BLaER1 treated with 17β-estradiol and CSF1 and Interleukin-3, amounts not matched to agents 10 nM and 100 nM (cell line): Measurements from ENCODE around the gene KCNMB2.

Experiments
- H3K27ac ChIP-seq, 11 experiments: shearing (Covaris generic); formaldehyde crosslinking; 2 replicates each; pipeline ENCODE4 v1.8.1; 2022
- H3K27me3 ChIP-seq, 11 experiments: shearing (Covaris generic); formaldehyde crosslinking; 2 replicates each; pipeline ENCODE4 v1.8.1; 2022
- H3K36me3 ChIP-seq, 11 experiments: shearing (Covaris generic); formaldehyde crosslinking; 2 replicates each; pipeline ENCODE4 v1.8.1; 2022
- H3K4me1 ChIP-seq, 10 experiments: shearing (Covaris generic); formaldehyde crosslinking; 2 replicates each; pipeline ENCODE4 v1.8.1; 2022
- H3K4me2 ChIP-seq, 11 experiments: shearing (Covaris generic); formaldehyde crosslinking; 2 replicates each; pipeline ENCODE4 v1.8.1; 2022
- H3K4me3 ChIP-seq, 10 experiments: shearing (Covaris generic); formaldehyde crosslinking; 2 replicates each; pipeline ENCODE4 v1.8.1; 2022
- H3K9ac ChIP-seq, 11 experiments: shearing (Covaris generic); formaldehyde crosslinking; 2 replicates each; pipeline ENCODE4 v1.8.1; 2022
- H3K9me3 ChIP-seq, 11 experiments: shearing (Covaris generic); formaldehyde crosslinking; replicated peaks in 1 of 11; 2 replicates each; pipeline ENCODE4 v1.8.1; 2022
- H4K20me1 ChIP-seq, 11 experiments: shearing (Covaris generic); formaldehyde crosslinking; 2 replicates each; pipeline ENCODE4 v1.8.1; 2022
- Cebpa-rat ChIP-seq, 11 experiments: shearing (Covaris generic); IDR thresholded peaks; 2 replicates each; pipeline ENCODE4 v1.8.1; 2022

Gene KCNMB2

GRCh38 chr3:178868681-178869080, 332.4 kb downstream of the KCNMB2 start:
- no peak overlapping the region for H3K4me2 ChIP-seq
- no peaks in the 10 kb centered on the region for H4K20me1 ChIP-seq
- no peaks in the 10 kb centered on the region for H3K36me3 ChIP-seq
- no peak overlapping the region for H3K9ac ChIP-seq
- H3K4me3 ChIP-seq = no peak overlapping the region
- no peaks in the 10 kb centered on the region for H3K9me3 ChIP-seq
- H3K27ac ChIP-seq = no peak overlapping the region
- no peak for TF ChIP-seq Cebpa-rat (IDR thresholded peaks at IDR 0.05)
- H3K4me1 ChIP-seq = no peaks in the 10 kb centered on the region
- no peaks in the 10 kb centered on the region for H3K27me3 ChIP-seq

- Histone ChIP-seq H4K20me1 (no peaks in the 10 kb centered on the region), H3K9ac (no peak overlapping the region), H3K27ac (no peak overlapping the region), H3K27me3 (no peaks in the 10 kb centered on the region), H3K36me3 (no peaks in the 10 kb centered on the region), H3K4me3 (no peak overlapping the region), H3K9me3 (no peaks in the 10 kb centered on the region), H3K4me1 (no peaks in the 10 kb centered on the region), H3K4me2 (no peak overlapping the region)
- TF ChIP-seq Cebpa-rat (IDR thresholded peaks at IDR 0.05) = no peak
Observed at GRCh38 chr3:178870085-178870484, 333.8 kb downstream of the KCNMB2 start.

GRCh38 chr3:178875157-178875556, 338.9 kb downstream of the KCNMB2 start:
- Histone ChIP-seq H3K9ac (no peak overlapping the region), H4K20me1 (no peaks in the 10 kb centered on the region), H3K4me3 (no peak overlapping the region), H3K4me2 (no peak overlapping the region), H3K36me3 (no peaks in the 10 kb centered on the region), H3K27me3 (no peaks in the 10 kb centered on the region), H3K27ac (no peak overlapping the region), H3K9me3 (no peaks in the 10 kb centered on the region), H3K4me1 (no peaks in the 10 kb centered on the region)
- no peak for TF ChIP-seq Cebpa-rat (IDR thresholded peaks at IDR 0.05)

- H3K4me2 ChIP-seq = no peak overlapping the region
- H3K27ac ChIP-seq = no peak overlapping the region
- no peak for TF ChIP-seq Cebpa-rat (IDR thresholded peaks at IDR 0.05)
Observed at GRCh38 chr3:178875836-178876235, 339.6 kb downstream of the KCNMB2 start.

GRCh38 chr3:178880274-178880673, 344.0 kb downstream of the KCNMB2 start:
- TF ChIP-seq Cebpa-rat (IDR thresholded peaks at IDR 0.05) = no peak
- H3K4me2 ChIP-seq = no peak overlapping the region
- H3K9ac ChIP-seq = no peak overlapping the region
- no peaks in the 10 kb centered on the region for H3K36me3 ChIP-seq
- no peaks in the 10 kb centered on the region for H4K20me1 ChIP-seq
- H3K27me3 ChIP-seq = no peaks in the 10 kb centered on the region
- no peaks in the 10 kb centered on the region for H3K4me1 ChIP-seq
- H3K9me3 ChIP-seq = peaks cover 0 to 10% (median 0%) of the 10 kb centered on the region in 11 experiments; a peak in 1 of 22 replicates
- no peak overlapping the region for H3K27ac ChIP-seq
- H3K4me3 ChIP-seq = no peak overlapping the region

More at GRCh38 chr3:178875836-178876235, 339.6 kb downstream of the KCNMB2 start:
- H3K4me3 ChIP-seq = no peak overlapping the region
- H3K36me3 ChIP-seq = no peaks in the 10 kb centered on the region
- no peaks in the 10 kb centered on the region for H3K27me3 ChIP-seq
- no peak overlapping the region for H3K9ac ChIP-seq
- H4K20me1 ChIP-seq = no peaks in the 10 kb centered on the region
- H3K4me1 ChIP-seq = no peaks in the 10 kb centered on the region
- H3K9me3 ChIP-seq = no peaks in the 10 kb centered on the region
